ENCODE data around the gene CASP14.

The CASP14 gene

GRCh38 chr19:15107061-15108010, 58.1 kb downstream of the CASP14 start, which contains the start of gene SYDE1:
SYDE1 (plus strand) TSS chr19:15107401; CDS start chr19:15107434, 33 bp downstream.
- POLR2A ChIA-PET, result interaction anchor here (0.8 to 1.8 kb wide), 4 partner anchors 15 to 34 kb away, joined by 3 to 8 read pairs (median 4); a partner anchor contains a TSS
- no peak for TF ChIP-seq CTBP1 (IDR thresholded peaks at IDR 0.05; ENCODE audit: borderline replicate concordance)
- peak; percentile 90 for TF ChIP-seq ZNF384 (IDR thresholded peaks at IDR 0.05)
- TF ChIP-seq PKNOX1 (IDR thresholded peaks at IDR 0.05), result peak; percentile 87
- DNase-seq (ENCODE audit: extremely low spot score), result peak; percentile 68
- CTCF ChIA-PET, result interaction anchor here (0.6 to 0.8 kb wide), 4 partner anchors 13 to 1290 kb away, joined by 3 to 5 read pairs (median 3); no protein-coding TSS in a partner anchor
